Left ventricle myocardium inferior (tissue), 1 donor: ENCODE results near the gene OPRM1. TPM values are rescaled to one million over a fixed set of nuclear protein-coding genes. Genes with fewer than 3 reads are reported as not detected.

ENCODE experiments used
- DNase-seq: peaks from one replicate; pipeline ENCODE4 v3.0.0-alpha.2; 2020
- H3K27ac ChIP-seq: fragments of 200-600 bp; replicated peaks from 2 replicates; pipeline ENCODE4 v1.8.0; 2021
- H3K27me3 ChIP-seq: fragments of 200-600 bp; 2 replicates; pipeline ENCODE4 v1.8.0; 2021; ENCODE audit warnings: low read depth
- H3K36me3 ChIP-seq: fragments of 200-600 bp; 2 replicates; pipeline ENCODE4 v1.8.0; 2021
- H3K4me1 ChIP-seq: fragments of 200-600 bp; 2 replicates; pipeline ENCODE4 v1.8.0; 2021
- H3K4me3 ChIP-seq: fragments of 200-600 bp; 2 replicates; pipeline ENCODE4 v1.8.0; 2021; ENCODE audit warnings: mild to moderate bottlenecking, moderate library complexity
- H3K9me3 ChIP-seq: fragments of 200-600 bp; replicated peaks from 2 replicates; pipeline ENCODE4 v1.8.0; 2021
- intact Hi-C: fragments of 100-400 bp; cut with micrococcal nuclease; formaldehyde crosslinking; loops from one replicate; pipeline ENCODE4 v1.11.0; 2022
- total RNA-seq: library from RNA; stranded (reverse); fragmentation: NEBNext Ultra II Directional; extraction: Animal tissue kit (Norgen Biotek cat#: 25700); gene quantifications from one replicate; pipeline ENCODE4 v1.2.1, GENCODE V29; 2021
- TF ChIP-seq, protein P1 (sequence below): fragments of 200-600 bp; IDR thresholded peaks from 2 replicates; pipeline ENCODE4 v1.8.0; 2021; ENCODE audit warnings: antibody characterized with exemption, mild to moderate bottlenecking, borderline replicate concordance
- donor health status: DM: no; HTN: yes; CAD: no; lungs with severe emphysema.

The OPRM1 gene
- total RNA-seq, 1 donor from 2014 or later, result not detected

DNA sequence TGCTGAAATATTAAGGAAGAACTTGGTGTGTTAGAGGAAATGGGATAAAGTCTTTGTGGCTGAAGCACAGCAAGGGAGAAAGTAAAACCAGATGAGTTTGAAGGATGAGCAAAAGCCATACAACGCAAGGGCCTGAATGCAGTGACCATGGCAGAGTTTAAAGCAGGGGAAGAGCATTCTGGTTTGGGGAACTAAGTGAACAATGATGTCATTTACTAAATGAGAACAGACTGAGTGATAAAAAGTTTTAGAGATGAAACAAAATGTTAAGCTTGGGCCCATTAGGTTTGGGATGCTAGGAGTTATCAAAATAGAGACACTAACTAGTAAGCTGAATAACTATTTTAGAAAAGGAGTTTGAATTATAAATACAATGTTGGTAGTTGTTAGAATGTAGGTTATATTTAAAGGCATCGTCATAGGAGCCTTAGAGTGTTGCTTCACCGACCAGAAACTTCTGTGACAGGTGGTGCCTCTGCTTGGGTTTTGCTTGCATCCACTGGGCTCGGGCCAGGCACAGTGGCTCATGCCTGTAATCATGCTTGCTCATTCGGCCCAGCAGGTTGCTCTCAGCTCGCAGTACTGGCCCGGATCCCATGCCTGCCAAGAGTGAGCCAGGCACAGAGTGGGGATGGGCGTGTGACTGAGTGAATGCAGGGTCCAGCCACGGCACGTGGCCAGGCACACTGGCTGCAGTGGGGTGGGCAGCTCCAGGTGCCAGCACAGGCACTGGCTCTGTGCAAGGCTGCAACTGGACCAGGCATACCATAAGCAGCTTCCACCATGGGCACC is 37.4 kb upstream of the OPRM1 start:
- Histone ChIP-seq H3K4me3 (no peak overlapping the region), H3K4me1 (no peaks in the 10 kb centered on the region), H3K36me3 (no peaks in the 10 kb centered on the region), H3K27me3 (peaks cover 6% of the 10 kb centered on the region), H3K9me3 (peaks cover 7% of the 10 kb centered on the region), H3K27ac (no peak overlapping the region)
- DNase-seq, result no peak
- TF ChIP-seq, protein P1, sequence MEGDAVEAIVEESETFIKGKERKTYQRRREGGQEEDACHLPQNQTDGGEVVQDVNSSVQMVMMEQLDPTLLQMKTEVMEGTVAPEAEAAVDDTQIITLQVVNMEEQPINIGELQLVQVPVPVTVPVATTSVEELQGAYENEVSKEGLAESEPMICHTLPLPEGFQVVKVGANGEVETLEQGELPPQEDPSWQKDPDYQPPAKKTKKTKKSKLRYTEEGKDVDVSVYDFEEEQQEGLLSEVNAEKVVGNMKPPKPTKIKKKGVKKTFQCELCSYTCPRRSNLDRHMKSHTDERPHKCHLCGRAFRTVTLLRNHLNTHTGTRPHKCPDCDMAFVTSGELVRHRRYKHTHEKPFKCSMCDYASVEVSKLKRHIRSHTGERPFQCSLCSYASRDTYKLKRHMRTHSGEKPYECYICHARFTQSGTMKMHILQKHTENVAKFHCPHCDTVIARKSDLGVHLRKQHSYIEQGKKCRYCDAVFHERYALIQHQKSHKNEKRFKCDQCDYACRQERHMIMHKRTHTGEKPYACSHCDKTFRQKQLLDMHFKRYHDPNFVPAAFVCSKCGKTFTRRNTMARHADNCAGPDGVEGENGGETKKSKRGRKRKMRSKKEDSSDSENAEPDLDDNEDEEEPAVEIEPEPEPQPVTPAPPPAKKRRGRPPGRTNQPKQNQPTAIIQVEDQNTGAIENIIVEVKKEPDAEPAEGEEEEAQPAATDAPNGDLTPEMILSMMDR, result no peak
- intact Hi-C loops, result no loop called here

DNA sequence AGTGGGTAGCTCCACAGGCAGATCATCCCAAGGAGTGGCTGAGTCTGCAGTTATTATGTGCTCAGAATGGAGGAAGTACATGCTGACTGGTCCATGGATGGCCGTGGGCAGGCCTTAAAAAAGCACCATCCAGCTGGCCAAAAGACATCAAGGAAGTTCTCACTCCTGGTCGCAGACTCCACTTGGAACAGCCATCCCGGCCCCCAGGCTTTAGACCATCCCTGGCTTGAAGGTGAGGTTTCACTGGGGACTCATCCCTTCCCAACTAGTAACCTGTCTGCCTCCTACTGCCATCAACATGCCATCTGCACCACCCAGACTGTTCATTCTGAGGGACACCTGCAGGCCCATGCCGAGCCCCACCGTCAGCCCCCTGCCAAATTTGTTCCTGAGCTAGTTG is 36.1 kb upstream of the OPRM1 start:
- Histone ChIP-seq H3K4me1 (no peaks in the 10 kb centered on the region), H3K27me3 (peaks cover 6% of the 10 kb centered on the region), H3K9me3 (peaks cover 19% of the 10 kb centered on the region), H3K4me3 (no peak overlapping the region), H3K27ac (no peak overlapping the region), H3K36me3 (no peaks in the 10 kb centered on the region)
- DNase-seq, result no peak
- TF ChIP-seq, protein P1, result no peak
- intact Hi-C loops, result no loop called here

DNA sequence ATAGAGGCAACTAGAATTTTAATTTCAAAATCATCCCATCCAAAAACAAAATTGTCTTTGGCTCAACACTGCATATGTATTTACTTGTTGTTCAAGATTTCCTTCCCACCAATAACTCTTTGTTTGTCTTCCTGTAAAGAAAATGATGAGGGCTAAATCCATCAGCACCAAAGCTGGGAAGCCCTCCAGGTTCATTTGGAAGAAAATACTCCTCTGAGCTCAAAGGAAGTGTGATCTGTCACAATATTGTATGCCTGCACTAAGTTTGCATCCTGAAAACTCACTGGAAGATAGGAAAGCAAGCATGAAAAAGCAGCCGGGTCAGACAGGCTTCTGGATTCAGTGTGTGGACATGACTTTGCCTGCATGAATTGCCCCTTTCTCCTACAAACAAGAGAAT is 28.7 kb upstream of the OPRM1 start:
- Histone ChIP-seq H3K4me1 (no peaks in the 10 kb centered on the region), H3K4me3 (no peak overlapping the region), H3K9me3 (peaks cover 20% of the 10 kb centered on the region), H3K36me3 (no peaks in the 10 kb centered on the region), H3K27ac (no peak overlapping the region), H3K27me3 (no peaks in the 10 kb centered on the region)
- TF ChIP-seq, protein P1, result no peak
- intact Hi-C loops, result no loop called here
- DNase-seq, result no peak

DNA sequence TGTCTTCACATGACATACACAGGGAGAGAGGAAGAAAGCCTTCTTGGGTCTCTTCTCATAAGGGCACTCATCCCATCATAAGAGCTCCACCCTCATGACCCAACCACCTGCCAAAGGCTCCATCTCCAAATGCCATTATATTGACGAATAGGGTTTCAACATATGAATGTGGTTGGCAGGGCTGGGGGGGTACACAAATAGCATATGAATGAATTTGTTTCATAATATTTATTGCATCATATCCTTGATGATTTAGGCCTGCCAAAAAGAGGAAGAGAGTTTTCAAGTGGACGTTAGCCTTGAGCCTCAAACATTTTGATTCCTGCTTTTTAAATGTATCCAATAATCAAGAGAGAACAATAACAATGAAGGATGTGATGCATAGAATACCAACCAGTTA is 26.2 kb upstream of the OPRM1 start:
- intact Hi-C loops, result no loop called here
- H3K4me3 ChIP-seq, result no peak overlapping the region
- no peaks in the 10 kb centered on the region for H3K4me1 ChIP-seq
- H3K27me3 ChIP-seq, result no peaks in the 10 kb centered on the region
- no peak overlapping the region for H3K27ac ChIP-seq
- H3K9me3 ChIP-seq, result peaks cover under 1% of the 10 kb centered on the region
- TF ChIP-seq, protein P1, result no peak
- H3K36me3 ChIP-seq, result no peaks in the 10 kb centered on the region
- DNase-seq, result no peak

DNA sequence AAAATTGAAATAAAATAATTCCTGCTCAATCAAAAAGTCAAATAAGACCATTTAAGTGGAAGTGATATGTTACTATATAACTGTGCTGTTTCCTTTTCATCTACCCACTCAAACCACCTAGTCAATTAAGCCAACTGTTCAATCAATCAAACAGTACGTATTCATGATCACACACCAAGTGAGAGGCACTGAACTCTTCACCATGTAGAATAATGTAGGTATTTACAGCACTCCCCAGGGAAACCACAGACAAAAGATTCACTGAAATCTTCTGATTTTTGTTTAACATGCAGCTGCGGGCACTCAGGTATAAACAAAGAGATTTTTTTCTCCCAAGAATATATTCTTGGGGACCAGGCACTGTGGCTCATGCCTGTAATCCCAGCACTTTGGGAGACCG is 21.3 kb upstream of the OPRM1 start:
- Histone ChIP-seq H3K27me3 (no peaks in the 10 kb centered on the region), H3K36me3 (no peaks in the 10 kb centered on the region), H3K27ac (no peak overlapping the region), H3K9me3 (peaks cover 13% of the 10 kb centered on the region), H3K4me1 (no peaks in the 10 kb centered on the region), H3K4me3 (no peak overlapping the region)
- no peak for DNase-seq
- TF ChIP-seq, protein P1, result no peak
- intact Hi-C loops, result no loop called here
